PC-9 (cell line): Measurements from ENCODE around the gene KIF5B. TPM values are rescaled to one million over a fixed set of nuclear protein-coding genes. Genes with fewer than 3 reads are reported as not detected.

Experiments used
- BruUV-seq: library from RNA; stranded (reverse); fragments of 400-500 nt; replicated peaks from 2 replicates; lab custom pipeline; 2021; lab: Mats Ljungman, UMichigan
- CTCF ChIA-PET: fragments of 300-600 bp; sonication (Branson Sonifier 250); formaldehyde crosslinking; loops from one replicate; lab custom pipeline; 2022; ENCODE audit warnings: antibody characterized with exemption; lab: Charles Lee
- POLR2A ChIA-PET: fragments of 300-600 bp; sonication (Branson Sonifier 250); formaldehyde crosslinking; loops from one replicate; lab custom pipeline; 2022; ENCODE audit warnings: antibody characterized with exemption; ENCODE audit not compliant: unreplicated experiment; lab: Charles Lee
- DNase-seq, 2 experiments: peaks; one replicate each; pipeline versions ENCODE4 v3.0.0 to v3.0.0-alpha.2; 2015 to 2022; ENCODE audit warnings: mixed read lengths in 1 of 2
- H2AFZ ChIP-seq: fragments of 200-600 bp; sonication (generic); 2 replicates; pipeline ENCODE4 v1.8.1; 2017; ENCODE audit warnings: antibody characterized with exemption
- H3F3A ChIP-seq: fragments of 200-600 bp; sonication (generic); 2 replicates; pipeline ENCODE4 v1.8.1; 2017; ENCODE audit warnings: antibody characterized with exemption, mild to moderate bottlenecking, low read depth; ENCODE audit not compliant: insufficient read depth
- H3K27ac ChIP-seq: fragments of 200-600 bp; sonication (generic); 2 replicates; pipeline ENCODE4 v1.6.1; 2016; ENCODE audit warnings: mixed run types
- H3K27me3 ChIP-seq: fragments of 200-600 bp; sonication (generic); 2 replicates; pipeline ENCODE4 v1.6.1; 2016; ENCODE audit warnings: low read depth, mixed run types; ENCODE audit not compliant: insufficient read depth
- H3K36me3 ChIP-seq: fragments of 200-600 bp; sonication (generic); 2 replicates; pipeline ENCODE4 v1.6.1; 2016; ENCODE audit warnings: low read depth, mixed run types
- H3K4me1 ChIP-seq: fragments of 200-600 bp; sonication (generic); replicated peaks from 2 replicates; pipeline ENCODE4 v1.6.1; 2016; ENCODE audit warnings: mixed run types; ENCODE audit not compliant: insufficient read depth
- H3K4me2 ChIP-seq: fragments of 200-600 bp; sonication (generic); 2 replicates; pipeline ENCODE4 v1.6.1; 2017; ENCODE audit warnings: mixed run types
- H3K4me3 ChIP-seq: fragments of 200-600 bp; sonication (generic); 2 replicates; pipeline ENCODE4 v1.6.1; 2016; ENCODE audit warnings: mixed run types
- H3K79me2 ChIP-seq: fragments of 200-600 bp; sonication (generic); 2 replicates; pipeline ENCODE4 v1.6.1; 2017; ENCODE audit warnings: low read depth, mixed run types
- H3K9me2 ChIP-seq: fragments of 200-600 bp; sonication (generic); 2 replicates; pipeline ENCODE4 v1.8.1; 2017; ENCODE audit warnings: mild to moderate bottlenecking; ENCODE audit not compliant: insufficient read depth
- H3K9me3 ChIP-seq: fragments of 200-600 bp; sonication (generic); 2 replicates; pipeline ENCODE4 v1.8.1; 2016; ENCODE audit warnings: low read depth; ENCODE audit not compliant: insufficient read depth
- H4K20me1 ChIP-seq: fragments of 200-600 bp; sonication (generic); 2 replicates; pipeline ENCODE4 v1.8.1; 2017; ENCODE audit not compliant: insufficient read depth
- EZH2 ChIP-seq: fragments of 200-600 bp; sonication (generic); IDR thresholded peaks from 2 replicates; pipeline ENCODE4 v1.8.0; 2017; ENCODE audit warnings: antibody characterized with exemption, low read depth
- intact Hi-C: fragments of 100-400 bp; cut with micrococcal nuclease; formaldehyde crosslinking; loops from one replicate; pipeline ENCODE4 v1.10.0; 2022; ENCODE audit not compliant: unreplicated experiment
- total RNA-seq: library from RNA; stranded (reverse); gene quantifications from 2 replicates; pipeline ENCODE4 v1.2.3, GENCODE V29; 2021
- TF ChIP-seq, protein P1 (sequence below): fragments of 200-600 bp; sonication (generic); conservative IDR thresholded peaks from 2 replicates; pipeline ENCODE4 v1.6.1; 2017; ENCODE audit warnings: mixed run types, antibody characterized with exemption, mild to moderate bottlenecking, moderate library complexity

KIF5B gene
- total RNA-seq, 1 experiment from 2014 or later: 76.9 TPM

DNA sequence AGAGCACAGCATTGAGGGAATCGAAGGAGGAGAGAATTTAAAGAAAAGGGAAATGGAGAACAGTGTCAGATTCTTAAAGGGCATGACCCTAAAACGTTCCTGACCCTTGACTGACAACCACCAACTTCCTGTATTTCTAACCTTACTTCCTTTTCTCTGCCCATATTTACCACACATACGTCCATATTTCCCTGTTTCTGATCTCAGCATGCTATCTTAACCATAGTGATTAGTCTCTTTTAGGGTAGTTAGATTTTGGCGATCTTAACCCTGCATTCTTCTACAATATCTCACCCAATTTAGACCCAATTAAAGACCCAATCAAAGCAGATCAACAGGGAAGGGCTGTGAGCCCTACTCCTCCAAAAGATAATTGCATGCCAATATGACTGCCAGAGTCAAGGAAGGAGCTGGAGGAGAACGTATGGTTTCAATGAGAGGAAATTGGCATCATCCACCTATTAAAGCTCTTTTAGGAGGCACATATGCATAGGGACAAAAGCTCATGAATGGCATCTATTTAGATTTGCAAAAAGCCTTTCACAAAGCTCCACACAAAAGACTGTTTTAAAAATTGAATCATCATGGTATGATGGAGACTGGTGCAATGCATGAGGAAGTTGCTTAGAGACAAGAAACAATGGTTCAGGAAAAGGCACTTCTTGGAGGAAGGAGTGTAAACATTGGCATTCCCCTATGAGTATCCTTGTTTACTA, 78.6 kb downstream of the KIF5B start:
- DNase-seq: peak; percentile 8 to 83
- peak overlapping the region; percentile 15; the same call in 1 of the 2 replicates for H3K4me2 ChIP-seq
- intact Hi-C loops: no loop called here
- BruUV-seq: no TSS peak
- H3K9me3 ChIP-seq: no peaks in the 10 kb centered on the region
- 0 out of 2 replicates have a peak, but pooled peaks cover 4% of the 10 kb centered on the region for H3F3A ChIP-seq
- POLR2A ChIA-PET: no interaction called here
- H3K9me2 ChIP-seq: no peaks in the 10 kb centered on the region
- H4K20me1 ChIP-seq: no peaks in the 10 kb centered on the region
- peak overlapping the region; percentile 44 for H3K27ac ChIP-seq
- no peaks in the 10 kb centered on the region for H3K79me2 ChIP-seq
- CTCF ChIA-PET: interaction anchor here (1.1 kb wide), 1 partner anchor 116 kb away, joined by 3 read pairs; no protein-coding TSS in a partner anchor
- no peak for TF ChIP-seq EZH2
- TF ChIP-seq, protein P1, sequence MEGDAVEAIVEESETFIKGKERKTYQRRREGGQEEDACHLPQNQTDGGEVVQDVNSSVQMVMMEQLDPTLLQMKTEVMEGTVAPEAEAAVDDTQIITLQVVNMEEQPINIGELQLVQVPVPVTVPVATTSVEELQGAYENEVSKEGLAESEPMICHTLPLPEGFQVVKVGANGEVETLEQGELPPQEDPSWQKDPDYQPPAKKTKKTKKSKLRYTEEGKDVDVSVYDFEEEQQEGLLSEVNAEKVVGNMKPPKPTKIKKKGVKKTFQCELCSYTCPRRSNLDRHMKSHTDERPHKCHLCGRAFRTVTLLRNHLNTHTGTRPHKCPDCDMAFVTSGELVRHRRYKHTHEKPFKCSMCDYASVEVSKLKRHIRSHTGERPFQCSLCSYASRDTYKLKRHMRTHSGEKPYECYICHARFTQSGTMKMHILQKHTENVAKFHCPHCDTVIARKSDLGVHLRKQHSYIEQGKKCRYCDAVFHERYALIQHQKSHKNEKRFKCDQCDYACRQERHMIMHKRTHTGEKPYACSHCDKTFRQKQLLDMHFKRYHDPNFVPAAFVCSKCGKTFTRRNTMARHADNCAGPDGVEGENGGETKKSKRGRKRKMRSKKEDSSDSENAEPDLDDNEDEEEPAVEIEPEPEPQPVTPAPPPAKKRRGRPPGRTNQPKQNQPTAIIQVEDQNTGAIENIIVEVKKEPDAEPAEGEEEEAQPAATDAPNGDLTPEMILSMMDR: no peak
- no peak overlapping the region for H3K4me3 ChIP-seq
- peaks cover 12% of the 10 kb centered on the region for H3K4me1 ChIP-seq
- H3K27me3 ChIP-seq: no peaks in the 10 kb centered on the region
- no peaks in the 10 kb centered on the region for H3K36me3 ChIP-seq
- no peak overlapping the region for H2AFZ ChIP-seq

DNA sequence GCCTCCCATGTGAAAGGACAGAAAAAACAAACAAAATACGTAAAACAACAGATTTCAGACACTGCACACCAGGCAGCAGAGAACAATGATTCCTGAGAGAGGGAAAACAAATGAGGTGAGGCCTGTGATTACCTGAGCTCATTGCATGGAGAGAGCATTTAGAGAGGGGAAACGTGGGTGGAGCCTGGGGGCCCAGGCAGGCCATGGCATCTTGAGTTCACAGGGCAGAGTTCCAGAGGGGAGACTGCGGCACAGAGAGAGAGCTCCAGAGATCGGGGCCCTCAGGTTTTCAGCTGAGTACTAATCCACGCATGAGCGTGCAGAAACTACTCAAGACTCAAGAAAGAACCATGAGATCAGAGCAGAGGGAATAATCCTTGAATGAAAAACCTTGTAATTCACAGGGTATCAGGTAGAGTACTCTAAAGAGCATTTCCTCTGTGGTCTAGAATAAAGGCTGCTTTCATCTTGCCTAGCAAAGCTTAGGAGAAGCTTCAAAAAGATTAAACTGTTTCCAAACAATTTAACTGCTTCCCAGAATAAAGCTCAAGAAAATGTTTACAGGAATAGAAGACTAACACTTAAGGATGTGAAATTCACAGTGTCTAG, 81.0 kb downstream of the KIF5B start:
- no peak overlapping the region for H3K27ac ChIP-seq
- CTCF ChIA-PET: no interaction called here
- no peak overlapping the region for H2AFZ ChIP-seq

DNA sequence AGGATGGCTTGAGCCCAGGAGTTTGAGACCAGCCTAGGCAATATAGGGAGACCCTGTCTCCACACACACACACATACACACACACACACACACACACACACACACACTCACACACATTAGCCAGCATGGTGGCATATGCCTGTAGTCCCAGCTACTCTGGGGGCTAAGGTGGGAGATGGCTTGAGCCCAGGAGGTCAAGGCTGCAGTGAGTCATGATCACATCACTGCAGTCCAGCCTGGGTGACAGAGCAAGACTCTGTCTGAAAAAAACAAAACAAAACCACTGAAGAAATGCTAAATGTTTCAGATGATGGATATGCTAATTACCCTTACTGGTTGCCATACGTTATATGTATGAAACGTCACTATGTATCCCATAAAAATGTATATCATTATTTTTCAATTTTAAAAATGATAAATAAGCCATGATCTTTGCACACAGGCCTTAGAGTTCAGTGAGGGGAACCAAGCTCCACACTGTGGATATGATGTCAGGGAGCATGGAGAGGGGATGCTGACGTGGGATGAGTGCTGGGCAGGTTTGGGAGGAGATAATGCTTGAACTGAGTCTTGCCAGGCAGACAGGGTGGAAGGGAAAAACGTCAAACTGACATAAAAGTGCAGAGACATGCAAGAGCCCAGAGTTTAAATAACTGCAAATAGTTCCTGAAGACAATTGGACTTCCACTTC, 81.6 kb downstream of the KIF5B start:
- no peaks in the 10 kb centered on the region for H3K79me2 ChIP-seq
- no peak overlapping the region for H2AFZ ChIP-seq
- no peaks in the 10 kb centered on the region for H3K9me3 ChIP-seq
- H3K4me1 ChIP-seq: peaks cover 12% of the 10 kb centered on the region
- intact Hi-C loops: no loop called here
- no peak overlapping the region for H3K4me3 ChIP-seq
- DNase-seq: no peak
- no peaks in the 10 kb centered on the region for H3K27me3 ChIP-seq
- no peak overlapping the region for H3K4me2 ChIP-seq
- TF ChIP-seq EZH2: no peak
- TF ChIP-seq, protein P1: no peak
- H3K27ac ChIP-seq: no peak overlapping the region
- no TSS peak for BruUV-seq
- no peaks in the 10 kb centered on the region for H4K20me1 ChIP-seq
- H3K36me3 ChIP-seq: no peaks in the 10 kb centered on the region
- ChIA-PET POLR2A (no interaction called here), CTCF (no interaction called here)
- H3K9me2 ChIP-seq: no peaks in the 10 kb centered on the region
- 0 out of 2 replicates have a peak, but pooled peaks cover 4% of the 10 kb centered on the region for H3F3A ChIP-seq

More for the DNA sequence above, 81.0 kb downstream of the KIF5B start:
- POLR2A ChIA-PET: no interaction called here
- intact Hi-C loops: no loop called here
- Histone ChIP-seq H4K20me1 (no peaks in the 10 kb centered on the region), H3K9me2 (no peaks in the 10 kb centered on the region), H3K4me2 (no peak overlapping the region), H3K36me3 (no peaks in the 10 kb centered on the region), H3K9me3 (no peaks in the 10 kb centered on the region), H3K4me1 (peaks cover 12% of the 10 kb centered on the region), H3F3A (0 out of 2 replicates have a peak, but pooled peaks cover 4% of the 10 kb centered on the region), H3K4me3 (no peak overlapping the region), H3K79me2 (no peaks in the 10 kb centered on the region), H3K27me3 (no peaks in the 10 kb centered on the region)
- BruUV-seq: no TSS peak
- DNase-seq: no peak
- no peak for TF ChIP-seq EZH2
- TF ChIP-seq, protein P1: no peak
